Measurements from ENCODE around the gene SPIN4.

GRCh38 chrX:63400340-63400739 lies 49.2 kb upstream of the SPIN4 start:
- TF ChIP-seq CTCF (IDR thresholded peaks at IDR 0.05 in 4 of 5, conservative IDR thresholded peaks at IDR 0.05 in 1 of 5), result no peak
- TF ChIP-seq POLR2A (IDR thresholded peaks at IDR 0.05), result no peak

All from gastrocnemius medialis (tissue), 4 donors.